ENCODE measurements around the gene DNAJC1. TPM values are rescaled to one million over a fixed set of nuclear protein-coding genes. Genes with fewer than 3 reads are reported as not detected.

The DNAJC1 gene
- total and polyA plus RNA-seq, 2 of the 4 experiments (the other 2 are of a cell fraction): 12.7 to 13.3 TPM

GRCh38 chr10:21885940-21886339 lies 117.6 kb downstream of the DNAJC1 start:
- no peak for TF ChIP-seq BHLHE40 (IDR thresholded peaks at IDR 0.05; ENCODE audit: low read depth, low read length)
- no peak for TF ChIP-seq RAD21 (IDR thresholded peaks at IDR 0.05; ENCODE audit: low read length)
- no peak for TF ChIP-seq MXI1 (IDR thresholded peaks at IDR 0.05; ENCODE audit: borderline replicate concordance, low read depth, low read length)
- no peak for TF ChIP-seq FOS (IDR thresholded peaks at IDR 0.05; ENCODE audit: low read depth, low read length)
- no peak for TF ChIP-seq MAZ (IDR thresholded peaks at IDR 0.05; ENCODE audit: borderline replicate concordance, low read depth, low read length)
- no peak for TF ChIP-seq CEBPB (IDR thresholded peaks at IDR 0.05; ENCODE audit: low read depth, low read length)
- TF ChIP-seq CTCF (conservative IDR thresholded peaks at IDR 0.05; ENCODE audit: low read depth, low read length): no peak
- no peak for TF ChIP-seq ELK1 (IDR thresholded peaks at IDR 0.05; ENCODE audit: borderline replicate concordance, low read depth, low read length)
- TF ChIP-seq SMC3 (IDR thresholded peaks at IDR 0.05; ENCODE audit: low read depth, low read length): no peak
- no peak for TF ChIP-seq RCOR1 (IDR thresholded peaks at IDR 0.05; ENCODE audit: insufficient replicate concordance, low read length)
- no peak for TF ChIP-seq POLR2A (IDR thresholded peaks at IDR 0.05; ENCODE audit: low read depth, low read length)
- TF ChIP-seq MAFK (IDR thresholded peaks at IDR 0.05; ENCODE audit: low read depth, low read length): no peak
- no peaks in the 10 kb centered on the region for H3K4me1 ChIP-seq (ENCODE audit: control insufficient read depth, insufficient read depth, low read length)
- no peak overlapping the region for H3K56ac ChIP-seq (ENCODE audit: extremely low read depth, insufficient read depth, low read length)
- no peak overlapping the region for H4K5ac ChIP-seq (ENCODE audit: low read depth, low read length)
- H4K91ac ChIP-seq (ENCODE audit: insufficient read depth, low read depth, low read length): no peak overlapping the region
- no peak overlapping the region for H3K23ac ChIP-seq (ENCODE audit: low read depth, low read length)
- H2BK5ac ChIP-seq (ENCODE audit: low read depth, low read length, poor library complexity, severe bottlenecking): no peak overlapping the region
- H4K8ac ChIP-seq (ENCODE audit: low read depth in 2 of 2, low read length in 2 of 2): no peak overlapping the region
- H3K4me2 ChIP-seq (ENCODE audit: low read depth, low read length): no peak overlapping the region
- POLR2A ChIA-PET (ENCODE audit: unreplicated experiment): no interaction called here
- H3K27me3 ChIP-seq (ENCODE audit: control insufficient read depth, insufficient read depth, low read length): no peaks in the 10 kb centered on the region
- H3K4ac ChIP-seq (ENCODE audit: low read depth, low read length): no peak overlapping the region
- H2BK20ac ChIP-seq (ENCODE audit: low read depth, low read length): no peak overlapping the region
- H2AFZ ChIP-seq (replicated peaks; ENCODE audit: low read length, poor library complexity): no peak overlapping the region
- H2BK15ac ChIP-seq (ENCODE audit: low read depth, low read length): no peak overlapping the region
- dilution Hi-C loops (cut with HindIII; ENCODE audit: low sequenced_read_pairs, unreplicated experiment) (no loop called here), intact Hi-C loops (cut with micrococcal nuclease) (no loop called here), in situ Hi-C loops (cut with MboI; ENCODE audit: low sequenced_read_pairs) (no loop called here)
- no peak overlapping the region for H3K14ac ChIP-seq (replicated peaks; ENCODE audit: low read depth, low read length)
- no peak overlapping the region for H3K27ac ChIP-seq (ENCODE audit: insufficient read depth, low read length)
- CTCF ChIA-PET: no interaction called here
- no peak for ATAC-seq (ENCODE audit: low read depth)
- H2AK5ac ChIP-seq (ENCODE audit: low read depth, low read length): no peak overlapping the region
- H2BK120ac ChIP-seq (ENCODE audit: low read depth, low read length): no peak overlapping the region
- H3K9me1 ChIP-seq (ENCODE audit: insufficient read depth, low read length): no peaks in the 10 kb centered on the region
- H3K36me3 ChIP-seq (ENCODE audit: control insufficient read depth, insufficient read depth, low read length): no peaks in the 10 kb centered on the region
- peaks cover 3% of the 10 kb centered on the region in 2 experiments; a peak in 1 of 4 replicates for H3K79me1 ChIP-seq (ENCODE audit: low read depth in 1 of 2, low read length in 2 of 2)
- no TSS peak for BruUV-seq (replicated peaks)
- H3K9me3 ChIP-seq (ENCODE audit: control insufficient read depth, insufficient read depth, low read length): no peaks in the 10 kb centered on the region; the same call in 1 of the 2 replicates
- no peak overlapping the region for H2AK9ac ChIP-seq (replicated peaks; ENCODE audit: low read depth, low read length, poor library complexity)
- no peak overlapping the region for H3K4me3 ChIP-seq (ENCODE audit: insufficient read depth, low read depth, low read length)
- no peak for DNase-seq
- H3K9ac ChIP-seq (ENCODE audit: low read depth, low read length): no peak overlapping the region
- H3K18ac ChIP-seq (ENCODE audit: low read depth, low read length): no peak overlapping the region
- no peaks in the 10 kb centered on the region for H4K20me1 ChIP-seq (ENCODE audit: insufficient read depth, low read length)

Measured in IMR-90 (cell line).